ENCODE measurements around the gene ADGRB2.

ADGRB2 gene

DNA sequence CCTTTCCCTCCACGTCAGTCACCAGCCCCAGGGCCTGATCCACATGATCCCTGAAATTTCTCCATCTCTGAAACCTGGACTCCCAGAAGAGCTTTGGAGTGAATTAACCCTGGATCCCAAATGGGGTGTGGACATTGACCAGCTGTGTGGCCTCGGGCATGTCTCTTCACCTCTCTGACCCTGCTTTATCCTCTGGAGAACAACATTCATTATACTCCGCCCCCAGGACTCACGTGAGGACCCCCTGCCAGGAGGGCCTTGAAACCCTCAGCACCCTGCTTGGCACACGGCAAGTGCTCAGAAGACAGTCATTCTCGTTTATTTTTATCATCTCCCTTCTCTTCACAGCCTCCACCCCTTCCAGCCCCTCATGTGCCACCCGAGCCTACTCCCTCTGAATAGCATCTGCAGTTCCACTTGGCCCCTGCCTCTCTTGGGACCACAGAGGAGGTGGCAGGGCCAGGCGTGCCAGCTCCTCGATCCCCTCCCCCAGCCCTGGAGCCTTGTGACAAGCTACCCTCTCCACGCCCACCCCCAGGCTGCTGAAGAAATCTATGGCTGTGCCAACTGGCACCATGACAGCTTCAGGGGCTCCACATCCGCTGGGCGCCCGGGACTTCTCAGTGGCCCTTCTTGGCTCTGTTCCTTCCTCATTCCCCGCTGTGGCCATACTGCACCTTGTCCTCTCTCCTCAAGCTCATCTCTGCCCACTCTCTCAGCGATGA lies 18.0 kb downstream of the ADGRB2 start:
- H3K4me3 ChIP-seq (ENCODE audit: low read depth, low read length) = no peak overlapping the region
- TF ChIP-seq, protein P1, sequence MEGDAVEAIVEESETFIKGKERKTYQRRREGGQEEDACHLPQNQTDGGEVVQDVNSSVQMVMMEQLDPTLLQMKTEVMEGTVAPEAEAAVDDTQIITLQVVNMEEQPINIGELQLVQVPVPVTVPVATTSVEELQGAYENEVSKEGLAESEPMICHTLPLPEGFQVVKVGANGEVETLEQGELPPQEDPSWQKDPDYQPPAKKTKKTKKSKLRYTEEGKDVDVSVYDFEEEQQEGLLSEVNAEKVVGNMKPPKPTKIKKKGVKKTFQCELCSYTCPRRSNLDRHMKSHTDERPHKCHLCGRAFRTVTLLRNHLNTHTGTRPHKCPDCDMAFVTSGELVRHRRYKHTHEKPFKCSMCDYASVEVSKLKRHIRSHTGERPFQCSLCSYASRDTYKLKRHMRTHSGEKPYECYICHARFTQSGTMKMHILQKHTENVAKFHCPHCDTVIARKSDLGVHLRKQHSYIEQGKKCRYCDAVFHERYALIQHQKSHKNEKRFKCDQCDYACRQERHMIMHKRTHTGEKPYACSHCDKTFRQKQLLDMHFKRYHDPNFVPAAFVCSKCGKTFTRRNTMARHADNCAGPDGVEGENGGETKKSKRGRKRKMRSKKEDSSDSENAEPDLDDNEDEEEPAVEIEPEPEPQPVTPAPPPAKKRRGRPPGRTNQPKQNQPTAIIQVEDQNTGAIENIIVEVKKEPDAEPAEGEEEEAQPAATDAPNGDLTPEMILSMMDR (conservative IDR thresholded peaks at IDR 0.05; ENCODE audit: low read depth, low read length) = no peak
- no peak for DNase-seq (ENCODE audit: low read depth)

- DNase-seq (ENCODE audit: low read depth) = peak; percentile 78
- TF ChIP-seq, protein P1 (conservative IDR thresholded peaks at IDR 0.05; ENCODE audit: low read depth, low read length) = peak; percentile 91
Measured at GRCh38 chr1:31745096-31745945, 18.8 kb downstream of the ADGRB2 start.

DNA sequence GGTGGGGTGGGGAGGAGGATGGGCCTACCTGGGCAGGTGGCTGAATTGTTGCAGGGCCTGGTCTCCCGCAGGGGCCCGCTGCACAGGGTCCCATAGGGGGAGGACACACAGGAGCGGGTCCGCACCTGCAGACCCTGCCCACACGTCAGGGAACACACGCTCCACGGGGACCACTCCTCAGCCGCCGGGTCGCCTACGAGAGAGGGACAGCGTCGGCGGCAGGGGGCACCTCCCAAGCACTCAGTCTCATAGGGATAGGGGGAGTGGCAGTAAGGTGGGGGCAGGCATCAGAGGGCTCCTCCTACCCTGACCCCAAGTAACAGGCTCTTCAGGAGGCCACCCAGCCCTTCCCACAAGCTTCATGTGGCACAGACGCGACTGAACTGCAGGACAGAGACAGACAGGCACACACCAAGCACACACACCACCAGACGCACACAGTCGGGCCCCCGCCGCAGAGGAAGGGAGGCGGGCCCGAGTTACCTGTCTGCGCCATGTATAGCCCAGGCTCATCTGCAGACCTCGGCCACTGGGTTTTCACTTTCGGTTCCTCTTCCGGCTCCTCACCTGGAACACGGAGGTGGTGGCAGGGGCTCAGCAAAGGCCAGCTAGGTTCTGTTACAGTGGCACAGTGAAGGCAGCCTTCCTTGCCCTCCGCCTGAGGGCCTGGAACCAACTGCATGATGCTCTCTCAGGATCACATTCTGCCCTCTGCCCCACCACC lies 19.8 kb downstream of the ADGRB2 start:
- DNase-seq (ENCODE audit: low read depth) = no peak

More at GRCh38 chr1:31745096-31745945, 18.8 kb downstream of the ADGRB2 start:
- no peak overlapping the region for H3K4me3 ChIP-seq (ENCODE audit: low read depth, low read length)

GRCh38 chr1:31742462-31743212 lies 21.5 kb downstream of the ADGRB2 start:
- TF ChIP-seq, protein P1 (conservative IDR thresholded peaks at IDR 0.05; ENCODE audit: low read depth, low read length) = no peak
- DNase-seq (ENCODE audit: low read depth) = no peak
- no peak overlapping the region for H3K4me3 ChIP-seq (ENCODE audit: low read depth, low read length)

More for the DNA sequence above, 19.8 kb downstream of the ADGRB2 start:
- no peak overlapping the region for H3K4me3 ChIP-seq (ENCODE audit: low read depth, low read length)
- TF ChIP-seq, protein P1 (conservative IDR thresholded peaks at IDR 0.05; ENCODE audit: low read depth, low read length) = no peak

DNA sequence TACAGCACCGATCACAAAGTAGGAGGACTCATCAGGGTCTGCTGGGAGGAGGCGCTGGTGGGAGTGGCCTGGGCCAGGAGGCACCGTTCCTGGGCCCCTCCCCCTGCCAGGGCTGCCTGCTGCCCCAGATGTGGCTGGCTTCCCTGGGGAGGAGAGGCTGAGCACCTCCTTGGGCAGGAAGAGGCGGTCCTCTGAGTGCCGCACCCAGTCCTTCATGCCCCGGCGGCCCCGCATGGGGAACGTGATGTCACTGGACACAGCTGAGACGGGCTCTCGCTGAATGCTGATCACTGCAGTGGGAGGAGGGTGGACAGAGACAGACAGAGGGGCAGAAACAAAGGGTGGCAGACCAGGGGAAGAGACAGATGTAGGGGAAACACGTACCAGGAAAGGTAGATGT lies 24.8 kb downstream of the ADGRB2 start:
- no peak for DNase-seq (ENCODE audit: low read depth)
- no peak overlapping the region for H3K4me3 ChIP-seq (ENCODE audit: low read depth, low read length)

DNA sequence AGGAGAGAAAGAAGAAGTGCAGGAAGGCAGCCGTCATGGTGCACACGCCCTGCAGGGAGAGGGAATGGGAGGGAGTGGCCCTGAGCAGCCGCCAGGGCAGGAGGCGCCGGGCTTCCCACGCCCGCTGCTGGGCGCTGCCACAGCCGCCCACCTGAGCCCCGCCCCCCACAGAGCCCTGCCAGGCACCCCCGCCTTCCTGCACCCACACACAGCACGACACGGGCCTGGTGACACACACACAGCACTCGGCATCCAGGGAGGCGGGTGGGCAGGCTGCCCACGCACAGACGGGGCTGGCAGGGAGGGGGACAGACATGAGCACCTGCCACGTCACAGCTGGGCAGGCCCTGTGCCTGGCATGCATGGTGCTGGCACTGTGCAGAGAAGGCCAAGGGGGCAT lies 27.5 kb downstream of the ADGRB2 start:
- no peak for DNase-seq (ENCODE audit: low read depth)
- H3K4me3 ChIP-seq (ENCODE audit: low read depth, low read length) = no peak overlapping the region
- TF ChIP-seq, protein P1 (conservative IDR thresholded peaks at IDR 0.05; ENCODE audit: low read depth, low read length) = no peak

More for the DNA sequence above, 24.8 kb downstream of the ADGRB2 start:
- TF ChIP-seq, protein P1 (conservative IDR thresholded peaks at IDR 0.05; ENCODE audit: low read depth, low read length) = no peak
